Measurements from ENCODE around the gene SULT1C4. TPM values are rescaled to one million over a fixed set of nuclear protein-coding genes. Genes with fewer than 3 reads are reported as not detected.
"Not testable (repeated sequence)": the region's sequence is repeated elsewhere in the genome, so short reads cannot be mapped to it uniquely, and the experiment has no call there.

Gene SULT1C4
- total RNA-seq (2014; rRNA removed; shearing (Covaris generic)): 0.23 TPM in 1 of 2 replicates, not detected in the other

DNA sequence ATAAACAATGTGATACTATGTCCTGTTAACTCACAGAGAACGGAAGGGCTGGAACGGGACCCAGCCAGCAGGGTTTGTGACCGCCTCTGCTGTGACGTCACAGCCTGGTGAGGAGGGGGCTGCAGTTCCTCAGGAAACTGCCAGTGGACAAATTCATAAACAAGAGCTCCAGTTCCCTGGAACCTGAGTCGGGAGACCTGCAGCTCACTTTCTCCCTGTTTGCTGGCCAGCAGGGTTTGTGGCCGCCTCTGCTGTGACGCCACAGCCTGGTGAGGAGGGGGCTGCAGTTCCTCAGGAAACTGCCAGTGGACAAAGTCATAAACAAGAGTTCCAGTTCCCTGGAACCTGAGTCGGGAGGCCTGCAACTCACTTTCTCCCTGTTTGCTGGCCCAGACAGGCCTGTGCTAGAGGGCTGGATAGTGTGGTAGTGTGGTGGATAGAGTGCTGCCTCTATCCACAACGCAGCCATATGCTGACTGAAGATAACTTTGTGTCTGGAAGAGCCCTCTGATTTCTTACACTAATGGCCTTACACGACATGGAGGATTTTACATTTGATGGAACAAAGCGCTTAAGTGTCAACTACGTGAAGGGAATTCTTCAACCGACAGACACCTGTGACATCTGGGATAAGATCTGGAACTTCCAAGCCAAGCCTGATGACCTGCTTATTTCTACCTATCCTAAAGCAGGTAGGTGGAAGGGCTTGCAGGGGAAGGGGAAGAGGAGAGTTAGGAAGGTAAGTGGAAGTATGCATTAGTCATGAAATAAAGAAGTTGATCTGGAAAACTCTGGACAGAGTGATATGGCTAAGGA is at the start of gene SULT1C4:
Gene SULT1C4 (plus strand): TSS at position 140 of the 816 bp plus-strand sequence. CDS start 384 bp downstream, at position 524.
- peak; percentile 19 for DNase-seq (ENCODE audit: low spot score)

DNA sequence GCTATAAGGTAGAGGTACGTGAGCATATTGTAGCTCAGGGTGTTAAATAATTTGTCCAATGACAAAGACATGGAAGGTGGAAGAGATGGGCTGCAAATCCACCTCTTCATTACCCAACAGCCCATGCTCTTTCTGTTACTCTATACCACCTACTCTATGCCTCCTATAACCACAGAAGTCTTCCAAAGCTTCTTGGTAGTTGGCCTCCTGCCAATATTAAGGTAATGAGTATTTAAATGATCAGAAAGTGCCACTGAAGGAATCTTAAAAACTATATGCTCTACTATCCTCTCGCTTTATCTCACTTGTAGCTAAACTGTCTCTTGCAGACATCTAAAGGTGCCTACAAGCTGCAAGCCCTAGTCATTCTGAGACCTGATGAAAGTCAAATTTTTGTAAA is 48.0 kb upstream of the SULT1C4 start:
- DNase-seq (ENCODE audit: low spot score): no peak

DNA sequence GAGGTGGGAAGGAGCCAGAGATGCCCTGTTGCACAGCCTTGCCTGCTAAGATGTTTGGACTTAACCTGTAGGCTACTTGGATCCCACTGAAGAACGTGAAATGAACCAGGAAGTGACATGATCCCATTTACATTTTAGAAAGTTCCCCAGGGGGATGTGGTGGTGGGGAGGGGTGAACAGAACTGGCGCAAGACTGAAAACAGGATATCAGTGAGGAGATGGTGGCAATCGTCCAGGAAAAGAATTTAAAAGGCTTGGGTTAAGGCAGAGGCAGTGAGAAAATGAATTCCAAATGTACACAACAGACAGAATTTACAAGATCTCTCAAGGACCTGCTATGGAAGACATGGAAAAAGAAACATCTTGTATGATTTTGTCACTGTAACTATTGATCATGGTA is 46.8 kb upstream of the SULT1C4 start:
- no peak for DNase-seq (ENCODE audit: low spot score)

DNA sequence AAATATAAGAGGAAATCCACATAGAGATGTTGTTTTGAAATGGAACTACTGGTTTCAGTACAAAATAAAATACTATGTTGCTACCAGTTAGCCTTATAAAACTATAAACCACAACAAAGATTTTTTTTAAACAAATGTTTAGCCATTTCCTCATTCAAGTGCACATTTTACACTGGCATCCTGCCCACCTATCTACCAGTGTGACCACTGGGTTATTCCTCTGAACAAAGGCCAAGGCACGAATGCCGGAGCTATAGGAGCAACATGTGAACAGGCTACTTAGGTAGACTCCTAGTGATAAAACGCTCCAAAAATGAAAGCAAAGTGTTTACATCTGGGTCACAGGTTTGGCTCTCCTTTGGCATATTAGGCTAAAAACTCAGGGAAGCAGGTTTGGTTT is 31.8 kb upstream of the SULT1C4 start:
- DNase-seq (ENCODE audit: low spot score): no peak

DNA sequence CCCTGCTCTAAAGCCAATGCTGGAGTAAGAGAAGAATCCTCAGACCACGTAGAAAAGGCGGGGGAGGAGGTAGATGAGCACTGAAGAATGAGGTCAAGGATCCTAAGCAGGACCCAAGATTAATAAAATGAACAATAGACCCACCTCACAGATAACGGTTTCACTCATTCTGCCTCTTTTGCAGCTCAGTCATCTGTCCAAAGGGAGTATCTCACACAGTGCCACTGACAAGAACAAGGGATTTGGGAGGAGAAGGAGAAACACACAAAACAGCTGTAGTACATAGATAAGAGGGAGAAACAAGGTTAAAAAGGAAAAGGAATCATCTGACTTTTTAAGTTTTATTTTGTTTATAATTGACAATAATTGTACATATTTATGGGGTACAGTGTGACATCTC is 30.9 kb upstream of the SULT1C4 start:
- no peak for DNase-seq (ENCODE audit: low spot score)

DNA sequence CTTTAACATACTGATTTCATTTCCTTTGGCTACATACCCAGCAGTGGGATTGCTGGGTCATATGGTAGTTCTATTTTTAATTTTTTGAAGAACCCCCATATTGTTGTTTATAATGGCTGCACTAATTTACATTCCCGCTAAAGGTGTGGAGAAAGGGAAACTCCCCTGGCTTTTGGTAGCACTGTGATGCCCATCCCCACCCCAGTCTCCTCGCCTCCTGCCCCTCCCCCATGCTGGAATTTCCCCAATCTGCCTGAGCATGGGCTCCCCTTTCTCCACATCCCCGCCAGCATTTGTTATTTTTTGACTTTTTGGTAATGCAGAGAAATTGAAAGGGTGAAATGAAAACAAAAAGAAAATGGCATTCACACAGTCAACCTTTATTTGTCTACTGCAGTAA is 30.0 kb upstream of the SULT1C4 start:
- no peak for DNase-seq (ENCODE audit: low spot score)

DNA sequence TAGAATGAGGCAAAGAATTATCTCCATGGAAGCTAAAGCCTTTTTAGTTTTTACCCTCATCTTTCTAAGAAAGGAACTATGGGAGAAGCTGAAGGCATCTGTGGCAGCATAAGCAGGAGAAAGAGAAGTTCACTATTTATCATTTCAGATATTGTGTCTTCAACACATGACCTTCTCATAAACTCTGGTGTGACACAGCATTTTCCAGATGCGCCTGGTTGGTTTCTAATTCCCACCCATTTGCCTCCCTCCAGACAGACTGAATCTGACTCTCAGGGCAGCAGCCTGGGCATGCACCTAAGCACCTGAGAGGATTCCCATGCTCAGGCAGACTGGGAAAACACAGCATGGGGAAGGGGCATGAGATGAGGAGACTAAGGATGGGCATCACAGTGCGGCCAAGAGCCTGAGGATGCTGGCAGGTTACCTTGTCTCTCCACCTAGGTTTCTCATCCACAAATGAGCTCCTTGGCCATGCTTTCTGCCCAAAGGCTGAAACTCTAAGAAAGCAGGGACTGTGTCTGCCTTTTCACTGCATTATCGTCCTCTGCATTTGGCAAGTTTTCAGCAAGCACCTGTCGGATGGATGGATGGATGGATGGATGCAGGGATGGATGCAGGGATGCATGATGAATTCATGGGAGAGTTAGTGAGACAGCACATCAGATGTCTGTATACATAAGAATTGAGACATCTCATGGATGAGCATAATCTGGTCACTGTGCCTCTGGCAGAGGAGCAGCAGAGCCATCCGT is 28.8 kb upstream of the SULT1C4 start:
- no peak for DNase-seq (ENCODE audit: low spot score)

DNA sequence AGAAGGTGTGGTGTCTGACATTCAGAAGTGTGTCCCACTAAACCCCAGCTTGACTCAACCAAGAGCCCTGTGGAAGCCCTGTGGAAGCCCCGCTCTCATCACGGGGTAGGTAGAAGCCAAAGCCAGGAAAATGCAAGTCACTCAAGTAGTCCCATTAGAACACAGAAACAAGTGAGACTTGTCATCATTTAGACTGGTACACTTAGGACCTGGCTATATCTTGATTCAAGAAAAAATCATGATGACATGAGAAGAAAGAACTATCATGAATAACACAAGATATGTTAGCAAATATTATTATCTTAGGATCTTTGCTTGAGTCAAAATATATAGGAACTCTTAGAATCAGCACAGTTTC is 28.2 kb upstream of the SULT1C4 start:
- DNase-seq (ENCODE audit: low spot score): no peak

DNA sequence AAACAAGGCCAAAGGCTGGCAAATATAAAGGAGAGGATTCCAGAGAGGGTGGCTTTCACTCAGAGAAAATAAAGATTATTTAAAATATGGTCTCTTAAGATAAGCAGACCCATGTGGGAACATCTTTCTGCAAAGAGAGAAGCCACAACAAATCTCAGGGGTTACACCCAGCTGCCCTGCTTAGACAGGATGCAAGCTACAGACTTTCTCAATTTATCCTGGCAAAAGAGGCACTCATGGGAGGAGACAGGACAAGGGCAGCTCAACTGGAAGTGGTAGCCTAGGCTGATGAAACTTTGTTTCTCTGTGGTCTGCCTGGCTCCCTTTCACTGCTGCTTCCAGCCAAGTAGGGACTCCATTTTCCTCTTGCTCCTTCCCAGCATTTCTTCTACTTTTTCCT is 25.9 kb upstream of the SULT1C4 start:
- DNase-seq (ENCODE audit: low spot score): no peak

DNA sequence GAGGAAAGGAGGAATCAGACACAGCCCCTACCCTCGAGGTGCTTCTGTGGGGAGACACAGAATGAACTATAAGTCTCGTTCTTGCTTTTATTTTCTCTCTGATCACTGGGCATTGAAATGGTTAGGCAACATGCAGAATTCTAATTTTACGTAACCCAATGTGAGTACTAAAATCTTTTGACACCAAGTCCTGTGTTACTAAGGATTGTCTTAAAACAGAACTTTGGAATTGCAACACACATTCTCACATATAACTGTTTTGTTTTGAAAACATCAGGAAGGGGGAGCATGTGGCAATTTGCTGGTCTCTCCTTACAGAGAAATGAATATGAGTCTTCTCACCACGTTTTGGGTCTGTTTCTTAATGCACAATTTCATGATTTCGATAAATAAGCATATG is 23.6 kb upstream of the SULT1C4 start:
- no peak for DNase-seq (ENCODE audit: low spot score)

DNA sequence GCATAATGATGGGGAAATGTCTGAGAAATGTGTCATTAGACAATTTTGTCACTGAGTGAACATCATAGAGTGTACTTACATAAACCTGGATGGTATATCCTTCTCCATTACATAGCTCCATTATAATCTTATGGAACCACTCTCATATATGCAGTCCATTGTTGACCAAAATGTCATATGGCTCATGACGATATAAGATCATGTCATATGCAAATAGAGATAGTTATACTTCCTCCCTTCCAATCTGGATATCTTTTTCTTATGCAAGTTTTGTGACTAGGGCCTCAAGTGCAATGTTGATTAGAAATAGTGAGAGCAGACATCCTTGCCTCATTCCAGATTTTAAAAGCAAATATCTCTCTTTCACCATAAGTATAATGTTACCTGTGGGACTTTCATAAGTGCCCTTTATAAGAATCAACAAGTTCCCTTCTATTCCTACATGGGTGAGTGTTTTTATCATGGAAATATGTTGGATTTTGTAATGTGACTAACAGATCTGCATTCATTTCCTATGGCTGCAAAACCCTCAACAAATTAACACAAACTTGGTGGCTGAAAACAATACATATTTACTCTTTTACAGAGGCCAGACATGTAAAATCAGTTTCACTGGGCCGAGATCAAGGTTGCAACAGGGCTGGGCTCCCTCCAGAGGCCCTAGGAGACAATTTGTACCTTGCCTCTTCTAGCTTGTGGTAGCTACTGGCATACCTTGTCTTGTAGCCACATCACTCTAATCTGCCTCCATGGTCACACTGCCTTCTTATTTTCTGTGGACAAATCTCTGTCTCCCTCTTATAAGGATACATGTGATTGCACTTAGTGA is 21.6 kb upstream of the SULT1C4 start:
- no peak for DNase-seq (ENCODE audit: low spot score)

DNA sequence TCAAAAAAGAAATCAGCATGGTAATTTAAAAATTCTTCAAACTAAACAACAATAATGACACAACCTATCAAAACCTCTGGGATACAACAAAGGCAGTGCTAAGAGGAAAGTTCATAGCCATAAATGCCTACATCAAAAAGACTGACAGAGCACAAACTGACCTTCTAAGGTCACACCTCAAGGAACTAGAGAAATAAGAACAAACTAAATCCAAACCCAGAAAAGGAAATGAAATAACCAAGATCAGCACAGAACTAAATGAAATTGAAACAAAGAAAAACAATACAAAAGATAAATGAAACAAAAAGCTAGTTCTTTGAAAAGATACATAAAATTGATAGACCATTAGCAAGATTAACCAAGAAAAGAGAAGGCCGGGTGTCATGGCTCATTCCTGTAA is 18.4 kb upstream of the SULT1C4 start:
- DNase-seq (ENCODE audit: low spot score): not testable (repeated sequence)

DNA sequence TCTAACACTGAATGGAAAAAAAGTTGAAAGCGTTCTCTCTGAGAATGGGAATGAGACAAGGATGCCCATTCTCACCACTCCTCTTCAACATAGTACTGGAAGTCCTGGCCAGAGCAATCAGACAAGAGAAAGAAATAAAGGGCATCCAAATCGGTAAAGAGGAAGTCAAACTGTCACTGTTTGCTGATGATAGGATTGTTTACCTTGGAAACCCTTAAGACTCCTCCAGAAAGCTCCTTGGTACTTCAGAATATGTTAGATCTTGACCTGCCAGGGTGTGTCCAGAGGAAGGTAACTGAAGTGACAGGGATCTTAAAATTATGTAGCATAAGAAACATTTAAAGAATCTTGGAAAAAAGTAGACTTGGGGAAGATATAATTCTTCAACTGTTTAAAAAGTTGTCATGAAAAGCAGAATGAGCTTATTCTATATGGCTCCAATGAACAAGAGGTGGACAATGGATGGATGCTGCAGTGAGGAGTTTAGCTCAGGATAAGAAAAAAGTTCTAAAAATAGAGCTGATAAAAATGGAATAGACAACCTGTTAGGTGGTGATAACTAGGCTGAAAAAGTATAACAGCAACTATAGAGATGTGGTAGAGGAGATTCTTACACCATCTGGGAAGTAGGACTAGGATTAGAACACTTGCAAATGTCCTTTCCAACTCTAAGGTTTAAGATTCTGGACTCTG is 16.8 kb upstream of the SULT1C4 start:
- DNase-seq (ENCODE audit: low spot score): no peak

DNA sequence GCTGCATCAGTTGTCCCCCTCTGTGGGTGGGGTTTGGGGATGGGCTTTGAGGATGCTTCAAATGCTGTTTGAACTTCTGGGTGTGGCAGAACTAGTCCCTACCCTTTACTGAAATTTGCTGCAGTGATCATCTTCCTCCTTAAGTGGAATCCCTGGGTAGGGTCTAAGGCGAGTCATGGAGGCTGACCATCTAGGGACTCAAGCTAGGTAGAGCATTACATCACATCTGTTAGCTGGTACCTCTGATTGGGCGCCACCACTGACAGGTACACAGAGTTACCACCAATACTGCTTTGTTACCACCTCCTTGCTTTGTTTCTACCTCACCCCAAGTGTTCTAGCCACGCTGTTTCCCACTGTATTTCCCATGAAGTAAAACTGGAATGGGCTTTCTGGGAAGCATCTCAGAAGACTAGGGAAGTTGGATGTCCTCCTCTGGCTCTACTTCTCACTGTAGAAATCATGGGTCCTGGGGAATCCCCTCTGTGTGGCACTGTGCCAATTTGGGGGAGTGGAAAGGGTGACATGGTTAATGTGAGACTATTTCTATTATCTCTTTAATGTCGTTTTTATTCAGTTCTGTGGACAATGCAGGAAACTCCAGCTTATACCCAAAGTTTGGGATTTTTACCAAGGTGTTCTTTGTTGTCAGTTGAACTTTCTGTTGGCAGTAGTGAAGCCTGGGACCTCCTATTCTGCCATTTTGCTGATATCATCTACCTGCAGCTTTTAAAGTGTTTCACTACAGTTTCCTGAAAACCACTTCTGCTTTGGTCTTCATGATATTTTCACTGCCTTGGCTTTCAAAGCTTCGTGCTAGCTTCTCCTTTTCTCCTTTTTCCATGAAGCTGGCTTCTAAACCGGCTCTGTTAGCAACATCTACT is 14.5 kb upstream of the SULT1C4 start:
- DNase-seq (ENCODE audit: low spot score): no peak

DNA sequence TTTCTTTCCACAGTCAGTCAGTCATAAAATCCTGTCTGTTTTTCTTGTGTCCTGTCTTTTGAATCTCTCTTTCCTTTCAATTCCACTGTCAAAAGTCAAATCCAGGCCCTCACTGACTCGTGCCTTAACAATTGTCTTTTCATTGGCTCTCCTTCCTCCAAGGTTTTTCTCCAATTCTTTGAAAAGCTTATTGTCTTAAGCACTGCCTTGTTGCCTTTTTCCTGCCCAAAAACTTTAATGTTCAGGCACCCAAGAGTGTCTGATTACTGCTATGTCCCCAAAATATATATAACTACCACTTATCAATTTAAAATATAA is 13.9 kb upstream of the SULT1C4 start:
- no peak for DNase-seq (ENCODE audit: low spot score)

DNA sequence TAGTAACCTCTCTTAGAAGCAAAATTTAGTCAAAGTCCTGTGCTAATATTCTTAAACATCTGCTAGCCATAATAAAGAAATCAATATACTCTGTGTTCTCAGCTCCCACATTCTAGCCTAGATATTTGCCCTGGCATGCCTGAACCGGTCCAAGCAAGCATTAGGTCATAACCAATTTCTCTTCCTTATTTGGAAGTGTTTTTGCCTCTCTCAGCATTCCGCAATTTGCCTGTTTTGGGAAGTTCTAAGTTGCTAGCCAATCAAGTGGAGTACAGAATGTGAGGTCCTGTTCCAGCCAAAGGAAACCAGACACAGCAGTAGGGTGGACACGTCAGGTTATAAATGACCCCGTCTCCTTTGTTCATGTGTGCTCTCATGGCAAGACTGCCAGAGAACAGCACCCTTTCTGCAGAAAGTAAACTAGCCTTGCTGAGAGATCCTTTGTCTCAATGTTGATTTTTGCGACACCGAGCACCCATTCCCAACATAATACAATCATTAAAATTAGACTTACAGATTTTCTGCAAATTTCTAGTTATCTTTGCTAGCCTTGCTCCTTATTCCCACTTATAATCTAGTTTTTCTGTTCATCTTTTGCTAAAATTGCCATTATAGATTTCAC is 13.0 kb upstream of the SULT1C4 start:
- peak; percentile 23 for DNase-seq (ENCODE audit: low spot score)

DNA sequence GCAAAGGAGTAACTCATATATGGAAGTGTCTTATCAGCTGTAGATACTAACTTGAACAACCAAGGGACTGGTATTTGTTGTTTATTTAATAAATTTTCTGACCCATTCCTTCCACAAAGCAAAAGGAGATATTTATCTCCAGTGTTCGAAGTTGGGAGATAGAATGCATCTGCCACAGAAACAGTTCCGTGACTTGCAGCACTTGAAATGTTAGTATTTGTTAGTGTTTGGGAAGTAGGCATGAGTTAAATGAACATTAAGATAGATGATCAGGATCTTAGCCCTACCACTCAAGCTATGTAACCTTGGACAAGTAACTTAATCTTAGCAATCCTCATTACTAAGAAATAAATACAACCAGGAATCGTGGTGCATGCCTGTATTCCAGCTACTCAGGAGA is 12.1 kb upstream of the SULT1C4 start:
- no peak for DNase-seq (ENCODE audit: low spot score)

DNA sequence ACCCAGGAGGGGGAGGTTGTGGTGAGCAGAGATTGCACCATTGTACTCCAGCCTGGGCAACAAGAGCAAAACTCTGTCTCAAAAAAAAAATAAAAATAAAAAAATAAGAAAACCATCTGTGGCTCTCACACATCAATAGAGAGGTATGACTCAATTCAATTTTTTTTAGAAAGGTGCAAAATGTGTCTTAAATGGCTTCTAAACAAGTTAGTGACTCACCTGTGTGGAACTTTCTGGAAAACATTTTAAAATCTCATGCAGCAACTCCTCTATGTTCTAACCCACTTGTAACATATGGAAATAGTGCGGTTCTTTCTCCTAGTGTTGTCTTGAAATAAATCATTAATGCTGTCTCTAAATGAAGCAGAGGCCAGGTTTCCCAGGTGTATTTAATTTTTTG is 10.7 kb upstream of the SULT1C4 start:
- no peak for DNase-seq (ENCODE audit: low spot score)

DNA sequence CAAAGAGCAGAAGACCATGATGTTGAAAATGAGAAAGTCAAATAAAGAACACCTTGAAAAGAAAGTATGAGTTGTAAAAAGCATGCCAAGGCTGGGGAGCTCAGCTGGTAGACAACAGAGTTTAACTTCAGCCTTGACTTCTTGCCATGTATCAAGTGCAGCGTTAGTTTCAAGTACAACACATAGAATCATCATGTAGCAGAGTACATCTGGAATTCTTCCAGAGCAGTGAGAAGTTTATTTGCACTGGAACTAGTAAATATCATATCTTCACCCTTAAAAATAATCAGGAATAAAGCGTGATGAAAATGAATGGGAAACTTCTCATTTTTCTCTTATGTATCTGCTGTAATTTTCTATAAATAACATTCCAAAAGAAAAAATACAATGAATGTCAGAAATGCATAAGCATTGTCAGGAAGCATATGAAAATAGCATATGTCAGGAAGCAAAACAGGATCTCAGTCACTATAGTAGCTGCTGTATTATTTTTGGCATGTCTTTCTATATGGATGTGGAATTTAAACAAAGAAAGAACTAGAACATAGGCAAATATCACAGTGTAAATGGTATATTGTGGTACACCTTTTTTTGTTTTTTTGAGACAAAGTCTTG is 10.1 kb upstream of the SULT1C4 start:
- DNase-seq (ENCODE audit: low spot score): no peak

DNA sequence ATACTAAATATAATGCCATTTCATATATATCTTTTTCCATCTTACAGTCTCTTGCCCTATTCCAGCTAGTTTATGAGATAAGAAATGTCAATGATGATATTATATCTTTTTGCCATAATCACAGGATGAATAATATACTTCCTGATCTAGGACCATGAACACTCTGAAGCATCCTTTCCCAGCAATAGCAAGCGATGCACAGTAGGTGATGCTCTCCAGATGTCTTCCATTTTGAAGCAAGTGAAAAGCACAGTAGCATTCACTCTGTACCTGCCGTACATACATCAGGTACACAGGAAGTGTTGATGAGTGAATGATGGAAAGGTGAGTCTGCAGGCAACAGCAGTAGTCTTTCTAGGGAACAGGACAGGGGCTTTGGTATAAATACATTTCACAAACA is 8.6 kb upstream of the SULT1C4 start:
- DNase-seq (ENCODE audit: low spot score): no peak
